Measurements from ENCODE around the gene BCL7A.

GRCh38 chr12:122089077-122089476 lies 67.4 kb downstream of the BCL7A start:
- TF ChIP-seq CTCF (IDR thresholded peaks at IDR 0.05; ENCODE audit: low read depth, low read length, missing input control) (no peak), RXRA (IDR thresholded peaks at IDR 0.05) (no peak), MAX (IDR thresholded peaks at IDR 0.05) (no peak), ZBTB33 (IDR thresholded peaks at IDR 0.05) (no peak), TAF1 (conservative IDR thresholded peaks at IDR 0.05) (no peak), SP1 (IDR thresholded peaks at IDR 0.05) (no peak), ATF3 (IDR thresholded peaks at IDR 0.05) (no peak), JUND (IDR thresholded peaks at IDR 0.05) (no peak), REST (IDR thresholded peaks at IDR 0.05) (no peak), YY1 (IDR thresholded peaks at IDR 0.05) (no peak), RAD21 (IDR thresholded peaks at IDR 0.05) (no peak)
